Heart right ventricle (tissue), 16 donors: Measurements from ENCODE around the gene B9D2. TPM values are rescaled to one million over a fixed set of nuclear protein-coding genes. Genes with fewer than 3 reads are reported as not detected.

Experiments
- ATAC-seq, 8 donors: fragments of 200-7000 bp; cut with Tn5 transposase; one replicate each; pipeline ENCODE4 v1.9.1; 2020; ENCODE audit warnings: mild to moderate bottlenecking in 8 of 8, moderate library complexity in 8 of 8, moderate number of reproducible peaks in 1 of 8
- DNase-seq, 2 donors: peaks; one replicate each; pipeline ENCODE4 v3.0.0-alpha.2; 2020
- H3K27ac ChIP-seq, 10 donors: fragments of 200-600 bp; sonication (generic) in 2 of 10; one replicate each; pipeline versions ENCODE4 v1.5.0 to v1.8.0; 2020 to 2022; ENCODE audit warnings: mild to moderate bottlenecking in 3 of 10
- H3K27me3 ChIP-seq, 7 donors: fragments of 200-600 bp; one replicate each; pipeline ENCODE4 v1.8.0; 2021 to 2022; ENCODE audit warnings: mild to moderate bottlenecking in 2 of 7
- H3K36me3 ChIP-seq, 9 donors: fragments of 200-600 bp; sonication (generic) in 1 of 9; one replicate each; pipeline versions ENCODE4 v1.5.0 to v1.8.0; 2020 to 2022; ENCODE audit warnings: mild to moderate bottlenecking in 2 of 9
- H3K4me1 ChIP-seq, 9 donors: fragments of 200-600 bp; sonication (generic) in 1 of 9; one replicate each; pipeline versions ENCODE4 v1.5.0 to v1.8.0; 2020 to 2022; ENCODE audit warnings: mild to moderate bottlenecking in 4 of 9
- H3K4me3 ChIP-seq, 10 donors: fragments of 200-600 bp; sonication (generic) in 2 of 10; one replicate each; pipeline versions ENCODE4 v1.5.0 to v1.8.0; 2020 to 2022; ENCODE audit warnings: mild to moderate bottlenecking in 7 of 10, moderate library complexity in 2 of 10
- H3K9me3 ChIP-seq, 11 donors: fragments of 200-600 bp in 10 of 11; sonication (generic) in 2 of 11; one replicate each; pipeline versions ENCODE4 v1.5.0 to v1.8.0; 2013 to 2022; ENCODE audit warnings: mild to moderate bottlenecking in 2 of 11, control low read depth in 1 of 11, moderate library complexity in 1 of 11
- WGBS, 2 donors: extraction: QIAGEN DNeasy Blood & Tissue Kit; methylation state at CpG; one replicate each; pipeline ENCODE4 v1.1.7; 2013; ENCODE audit warnings: inconsistent platforms in 1 of 2; 5-methylcytosine and 5-hydroxymethylcytosine counted together
- intact Hi-C, 10 donors: fragments of 100-400 bp; cut with DNase I; formaldehyde crosslinking; loops; one replicate each; pipeline versions ENCODE4 v1.11.1 to v1.14.2; 2022
- polyA plus RNA-seq, 2 donors: library from polyadenylated mRNA; stranded (reverse); fragments of 200-250 nt; gene quantifications; one replicate each; pipeline ENCODE4 v1.2.3, GENCODE V29; 2013
- total RNA-seq, 10 donors: library from RNA; stranded (reverse); fragmentation: NEBNext Ultra II Directional in 3 of 10; extraction: Animal tissue kit (Norgen Biotek cat#: 25700) in 3 of 10; gene quantifications; one replicate each; pipeline versions ENCODE4 v1.2.1 to v1.2.4, GENCODE V29; 2021 to 2023
- TF ChIP-seq, protein P1 (sequence below), 9 donors: fragments of 200-600 bp; sonication (generic) in 2 of 9; IDR thresholded peaks; one replicate each; pipeline versions ENCODE4 v1.5.0 to v1.8.0; 2021 to 2022; ENCODE audit warnings: antibody characterized with exemption in 9 of 9, mild to moderate bottlenecking in 5 of 9, moderate library complexity in 1 of 9
- donor health status: Arrhythmogenic right ventricular cardiomyopathy.
- donor health status: ischemic (EF 13 %, LVEDD 7.1; RV severe dilation, severe dysfunction).
- donor health status: healthy with polysubstance abuse.
- donor health status: DM: no; HTN: yes; CAD: no.
- donor health status: DM: no; HTN: no; CAD: no.
- donor health status: ischemic (EF 25% LVEDD 6.9; RV normal size, moderate dysfunction).
- donor health status: ischemic (EF 25% LVEDD 5.7; RV mildly dilated, moderate dysfunction).
- donor health status: healthy.
- donor health status: DM: yes; HTN: yes; CAD: no.
- donor health status: Ischemic cardiomyopathy.
- donor health status: ischemic (EF 35%, LVEDD 5.7; RV mildly dilated, moderate dysfunction).
- donor health status: nonischemic (EF 11% LVEDD 7.7; RV severe dilation, severe dysfunction).
- donor health status: DM: yes; HTN: yes; CAD: no.
- donor health status: PGD.
- donor health status: ischemic (EF 29% LVEDD 5.4; RV normal size, mild dysfunction).
- donor health status: nonischemic (EF 23%, LVEDD 6.1; RV moderate dilation, normal function).

The B9D2 gene
- total and polyA plus RNA-seq, 12 donors = 1.00 to 12.6 (median 2.5) TPM

DNA sequence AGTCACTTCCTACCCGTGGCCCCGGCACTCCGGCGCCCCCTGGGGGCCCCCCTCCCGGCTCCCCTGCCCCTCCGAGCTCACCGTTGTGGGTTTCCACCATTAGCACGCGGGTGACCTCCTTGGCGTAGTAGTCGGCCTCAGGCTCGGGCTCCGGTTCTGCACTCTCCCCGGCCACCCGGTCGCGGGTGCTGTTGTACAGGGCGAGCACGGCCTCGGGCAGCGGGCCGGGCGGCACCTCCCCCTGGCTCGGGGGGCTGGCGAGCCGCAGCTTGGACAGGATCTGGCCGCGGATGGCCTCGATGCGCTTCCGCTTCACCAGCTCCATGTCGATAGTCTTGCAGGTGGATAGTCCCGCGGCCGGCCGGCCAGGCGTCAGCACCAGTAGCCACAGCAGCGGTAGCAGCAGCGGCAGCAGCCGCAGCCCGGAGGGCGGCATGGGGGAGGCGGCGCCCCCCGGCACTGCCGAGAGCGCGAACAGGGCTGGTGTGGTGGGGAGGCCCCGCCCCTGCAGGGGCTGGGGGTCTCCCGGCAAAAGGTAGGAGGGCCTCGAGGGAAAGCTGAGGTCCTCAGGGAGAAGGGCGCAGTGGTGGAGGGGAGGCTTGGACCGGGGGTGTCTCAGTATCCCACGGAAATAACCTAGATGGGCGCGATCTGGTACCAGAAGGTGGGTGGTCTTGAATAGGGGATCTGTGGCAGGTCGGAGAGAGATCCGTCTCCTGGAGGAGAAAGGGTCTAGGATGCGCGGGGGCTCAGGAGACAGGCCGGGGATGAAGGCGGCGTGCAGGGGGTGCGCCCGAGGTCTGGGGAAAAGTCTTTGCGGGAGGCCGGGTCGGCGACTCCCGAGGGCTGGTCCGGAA lies 11.1 kb downstream of the B9D2 start:
- H3K36me3 ChIP-seq = peaks cover 0 to 12% (median 0%) of the 10 kb centered on the region in 9 donors
- intact Hi-C loops = loop anchor here in 9 of 10 donors (1.0 to 10.0 kb wide), 8 partner anchors 26 to 146 kb away; partner anchors contain the start of genes CCDC97 (in 6 of the 9), DMAC2 (in 1 of the 9), ERICH4 (in 1 of the 9) and HNRNPUL1 (in 1 of the 9)
- H3K4me1 ChIP-seq = peaks cover 0 to 69% (median 43%) of the 10 kb centered on the region in 9 donors
- H3K27ac ChIP-seq = peak overlapping the region; percentile 81 to 98 (median 92)
- H3K27me3 ChIP-seq = peaks cover 0 to 5% (median 0%) of the 10 kb centered on the region in 7 donors
- H3K4me3 ChIP-seq = peak overlapping the region; percentile 63 to 98 (median 79)
- TF ChIP-seq, protein P1, sequence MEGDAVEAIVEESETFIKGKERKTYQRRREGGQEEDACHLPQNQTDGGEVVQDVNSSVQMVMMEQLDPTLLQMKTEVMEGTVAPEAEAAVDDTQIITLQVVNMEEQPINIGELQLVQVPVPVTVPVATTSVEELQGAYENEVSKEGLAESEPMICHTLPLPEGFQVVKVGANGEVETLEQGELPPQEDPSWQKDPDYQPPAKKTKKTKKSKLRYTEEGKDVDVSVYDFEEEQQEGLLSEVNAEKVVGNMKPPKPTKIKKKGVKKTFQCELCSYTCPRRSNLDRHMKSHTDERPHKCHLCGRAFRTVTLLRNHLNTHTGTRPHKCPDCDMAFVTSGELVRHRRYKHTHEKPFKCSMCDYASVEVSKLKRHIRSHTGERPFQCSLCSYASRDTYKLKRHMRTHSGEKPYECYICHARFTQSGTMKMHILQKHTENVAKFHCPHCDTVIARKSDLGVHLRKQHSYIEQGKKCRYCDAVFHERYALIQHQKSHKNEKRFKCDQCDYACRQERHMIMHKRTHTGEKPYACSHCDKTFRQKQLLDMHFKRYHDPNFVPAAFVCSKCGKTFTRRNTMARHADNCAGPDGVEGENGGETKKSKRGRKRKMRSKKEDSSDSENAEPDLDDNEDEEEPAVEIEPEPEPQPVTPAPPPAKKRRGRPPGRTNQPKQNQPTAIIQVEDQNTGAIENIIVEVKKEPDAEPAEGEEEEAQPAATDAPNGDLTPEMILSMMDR (IDR thresholded peaks at IDR 0.05) = peak in 8 of 9 donors; percentile 33 to 76 (median 58)
- no peaks in the 10 kb centered on the region for H3K9me3 ChIP-seq
- WGBS, 2 donors = 0 to 1% methylated on average over 70 to 71 of the region's 71 CpGs
- DNase-seq (peak; percentile 63 to 74), ATAC-seq (peak; percentile 9 to 46 (median 36))

DNA sequence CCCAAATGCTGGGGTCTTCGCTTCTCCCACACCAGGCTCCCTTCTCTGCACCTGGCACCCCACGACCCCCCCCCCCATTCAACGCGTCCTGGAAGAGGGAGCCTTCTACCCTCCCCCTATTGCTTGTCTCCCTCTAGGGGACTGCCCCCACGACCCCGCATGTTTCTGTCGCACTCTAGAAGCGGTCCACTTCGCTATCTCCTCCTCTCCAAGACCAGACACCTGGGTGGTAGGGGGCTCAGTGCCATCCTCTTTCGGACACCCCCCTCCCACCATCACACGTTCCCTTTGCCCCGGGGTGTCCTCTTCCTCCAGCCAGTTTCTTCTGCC lies 11.7 kb downstream of the B9D2 start:
- H3K4me3 ChIP-seq = peak overlapping the region; percentile 63 to 98 (median 79)
- ATAC-seq (no peak), DNase-seq (no peak)
- TF ChIP-seq, protein P1 (IDR thresholded peaks at IDR 0.05) = no peak
- intact Hi-C loops = loop anchor here in 9 of 10 donors (1.0 to 10.0 kb wide), 8 partner anchors 25 to 145 kb away; partner anchors contain the start of genes CCDC97 (in 6 of the 9), DMAC2 (in 1 of the 9), ERICH4 (in 1 of the 9) and HNRNPUL1 (in 1 of the 9)
- 0 to 1% methylated on average over 12 of the region's 12 CpGs for WGBS, 2 donors
- H3K36me3 ChIP-seq = peaks cover 0 to 17% (median 2%) of the 10 kb centered on the region in 9 donors
- peaks cover 0 to 5% (median 0%) of the 10 kb centered on the region in 7 donors for H3K27me3 ChIP-seq
- H3K27ac ChIP-seq = peak overlapping the region; percentile 81 to 98 (median 92)
- no peaks in the 10 kb centered on the region for H3K9me3 ChIP-seq
- peaks cover 0 to 66% (median 43%) of the 10 kb centered on the region in 9 donors for H3K4me1 ChIP-seq

DNA sequence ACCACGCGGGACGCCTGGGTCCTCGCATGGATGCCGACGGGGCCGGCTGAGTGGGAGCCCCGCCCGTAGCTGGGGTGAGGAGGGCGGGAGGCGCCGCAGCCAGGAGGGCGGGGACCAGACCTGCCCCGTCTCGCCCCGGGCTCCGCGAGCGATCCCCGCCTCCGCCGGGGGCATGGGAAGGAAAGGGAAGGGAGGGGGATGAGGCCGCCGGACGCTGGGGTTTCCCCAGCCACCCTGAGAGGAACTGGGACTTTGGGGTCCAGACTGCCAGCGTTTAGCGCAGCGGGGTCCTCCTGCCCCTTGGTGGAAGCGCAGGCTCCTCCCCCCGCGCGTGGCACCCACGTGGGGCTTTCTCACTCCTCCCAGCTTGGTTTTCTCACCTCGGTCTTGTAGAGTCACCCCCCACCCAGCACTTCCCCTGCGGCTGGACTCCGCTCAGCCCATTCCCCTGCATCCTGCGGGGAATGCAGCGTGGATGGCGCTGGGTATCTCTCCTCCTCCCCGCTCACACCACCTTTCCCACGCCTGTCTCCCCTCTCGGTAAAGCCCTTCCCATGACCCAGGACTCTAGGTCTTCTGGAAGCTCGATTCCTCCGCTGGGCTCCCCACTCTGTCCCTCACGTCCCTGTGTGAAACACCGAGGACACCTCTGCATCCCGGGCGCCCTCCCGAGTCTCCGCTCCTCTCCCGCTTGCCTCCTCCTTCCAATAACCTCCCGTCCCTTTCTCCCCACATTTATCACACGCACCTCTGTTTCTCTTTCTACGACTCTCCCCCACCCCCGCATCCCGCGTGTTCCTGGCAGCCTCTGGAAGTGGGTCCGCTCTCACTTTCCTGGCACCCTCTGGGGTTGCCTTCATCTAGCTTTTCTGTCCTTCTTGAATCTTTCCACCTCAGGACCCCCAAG lies 12.4 kb downstream of the B9D2 start:
- DNase-seq = peak; percentile 72 to 75
- Histone ChIP-seq H3K27me3 (peaks cover 0 to 5% (median 0%) of the 10 kb centered on the region in 7 donors), H3K27ac (peak overlapping the region in 9 of 10 donors; percentile 81 to 98 (median 95)), H3K36me3 (peaks cover 0 to 24% (median 6%) of the 10 kb centered on the region in 9 donors), H3K4me1 (peaks cover 0 to 65% (median 43%) of the 10 kb centered on the region in 9 donors), H3K4me3 (peak overlapping the region; percentile 63 to 98 (median 79)), H3K9me3 (no peaks in the 10 kb centered on the region)
- WGBS, 2 donors = 1% methylated on average over 58 of the region's 58 CpGs
- intact Hi-C loops = loop anchor here in 9 of 10 donors (1.0 to 10.0 kb wide), 8 partner anchors 24 to 144 kb away; partner anchors contain the start of genes CCDC97 (in 6 of the 9), DMAC2 (in 1 of the 9), ERICH4 (in 1 of the 9) and HNRNPUL1 (in 1 of the 9)
- TF ChIP-seq, protein P1 (IDR thresholded peaks at IDR 0.05) = no peak
- ATAC-seq = peak; percentile 52 to 73 (median 63)
